ENCODE data around the gene GPR107. TPM values are rescaled to one million over a fixed set of nuclear protein-coding genes. Genes with fewer than 3 reads are reported as not detected.

The GPR107 gene
- total RNA-seq, 4 donors from 2014 or later = 20.7 to 27.7 (median 25.6) TPM

DNA sequence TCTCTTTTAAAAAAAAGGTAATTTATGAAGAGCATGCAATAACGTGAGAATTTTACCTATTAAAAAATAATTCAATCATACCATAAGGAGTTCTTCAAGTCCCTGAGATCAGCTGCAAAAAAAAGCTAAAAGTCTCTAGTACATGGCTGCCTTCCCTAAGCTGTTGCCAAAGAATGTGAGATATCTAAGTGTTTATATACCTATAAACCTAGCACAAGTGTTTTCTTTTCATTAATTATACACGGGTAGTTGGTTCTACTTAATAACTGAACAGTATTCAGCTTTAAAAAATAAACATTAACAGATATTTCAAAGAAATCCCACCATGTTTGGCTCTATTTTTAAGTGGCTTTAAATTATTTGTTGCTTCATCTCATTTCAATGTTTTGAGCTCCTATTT, 36.6 kb upstream of the GPR107 start:
- TF ChIP-seq CTCF (IDR thresholded peaks at IDR 0.05; ENCODE audit: low read depth) = no peak

DNA sequence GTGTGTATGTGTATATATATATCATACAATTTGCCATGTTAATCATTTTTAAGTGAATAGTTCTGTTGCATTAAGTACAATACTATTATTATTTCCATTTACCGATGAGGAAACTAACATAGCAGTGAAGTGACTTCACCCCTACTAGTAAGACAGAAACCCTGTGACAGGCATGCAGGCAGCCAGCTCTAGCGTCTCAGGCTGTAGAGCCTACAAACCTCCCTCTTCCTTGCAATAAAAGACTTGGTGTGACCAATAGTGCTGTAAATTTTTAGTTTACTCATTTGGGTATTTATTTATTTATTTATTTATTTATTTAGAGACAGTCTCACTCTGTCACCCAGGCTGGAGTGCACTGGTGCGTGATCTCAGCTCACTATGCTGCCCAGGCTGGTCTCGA, 35.4 kb upstream of the GPR107 start:
- no peak for TF ChIP-seq CTCF (IDR thresholded peaks at IDR 0.05; ENCODE audit: low read depth)

DNA sequence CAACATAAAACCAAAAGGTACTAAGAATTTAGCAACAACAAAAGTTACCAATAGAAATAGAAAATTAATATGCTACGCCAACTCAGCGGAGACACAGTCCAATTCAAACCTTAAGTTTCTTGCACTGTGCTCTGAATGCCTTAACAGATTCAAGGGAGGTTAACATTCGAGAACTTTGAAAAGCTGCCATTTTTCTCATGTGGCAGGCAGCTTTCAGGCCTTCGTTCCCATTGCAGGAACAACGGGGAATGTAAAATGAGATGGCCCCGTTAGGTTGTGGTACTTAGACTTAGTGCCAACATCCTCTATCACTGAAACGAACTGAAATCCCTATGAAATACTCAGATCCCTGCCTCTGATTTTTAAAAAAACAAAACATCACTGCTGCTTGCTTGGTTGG, 33.1 kb upstream of the GPR107 start:
- no peak for TF ChIP-seq CTCF (IDR thresholded peaks at IDR 0.05; ENCODE audit: low read depth)

GRCh38 chr9:130021123-130021522, 32.6 kb upstream of the GPR107 start:
- TF ChIP-seq CTCF (IDR thresholded peaks at IDR 0.05; ENCODE audit: low read depth) = no peak

DNA sequence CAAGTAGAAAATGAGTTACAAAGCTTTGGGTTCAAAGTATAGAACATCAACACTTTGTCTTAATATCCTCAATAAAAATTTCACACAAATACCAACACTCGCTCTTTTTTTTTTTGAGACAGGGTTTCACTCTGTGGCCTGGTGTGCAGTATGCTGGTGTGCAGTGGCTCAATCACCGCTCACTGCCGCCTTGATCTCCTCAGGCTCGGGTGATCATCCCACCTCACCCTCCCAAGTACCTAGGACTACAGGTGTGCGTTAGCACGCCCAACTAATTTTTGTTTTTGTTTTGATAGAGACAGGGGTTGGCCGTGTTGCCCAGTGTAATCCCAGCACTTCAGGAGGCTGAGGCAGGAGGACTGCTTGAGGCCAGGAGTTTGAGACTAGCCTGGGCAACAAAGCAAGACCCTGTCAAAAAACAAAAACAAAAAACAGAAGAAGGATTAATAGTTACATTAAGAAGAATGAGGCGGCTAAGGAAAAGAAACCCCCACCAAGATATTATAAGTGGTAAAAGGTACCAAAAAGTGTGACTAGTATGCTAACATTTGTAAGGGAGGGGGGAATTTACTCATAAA, 31.1 kb upstream of the GPR107 start:
- no peak for TF ChIP-seq CTCF (IDR thresholded peaks at IDR 0.05; ENCODE audit: low read depth)

DNA sequence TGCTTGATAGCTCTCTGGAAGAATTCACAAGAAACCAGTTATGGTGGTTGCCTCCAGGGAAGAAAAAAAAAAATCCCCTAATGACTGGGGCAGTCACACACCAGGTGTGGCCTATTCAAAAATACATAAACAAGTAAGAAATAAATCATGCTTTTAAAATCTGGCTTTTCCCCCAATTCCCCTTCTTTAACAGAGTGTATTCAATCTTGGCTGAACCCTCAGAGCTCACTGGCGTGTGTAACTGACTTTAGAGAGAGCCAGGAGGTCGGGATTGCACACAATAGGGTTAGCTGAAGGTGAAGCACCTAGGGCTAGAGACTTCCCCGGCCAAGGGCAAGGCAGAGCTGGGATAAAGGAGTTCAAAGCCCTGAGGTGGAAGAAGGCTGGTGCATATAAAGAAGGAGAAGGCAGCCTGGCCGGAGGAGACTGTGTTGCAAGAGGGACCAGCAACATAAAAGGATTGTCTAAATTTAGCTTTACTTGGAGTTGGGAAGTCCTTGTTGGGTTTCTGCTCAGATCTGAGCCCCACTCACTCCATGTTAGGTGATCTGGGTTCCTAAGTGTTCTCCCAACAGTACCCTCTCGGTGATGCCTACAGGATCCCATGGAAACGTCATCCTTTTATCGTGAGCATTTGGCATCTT, 30.4 kb upstream of the GPR107 start:
- TF ChIP-seq CTCF (IDR thresholded peaks at IDR 0.05; ENCODE audit: low read depth) = no peak

GRCh38 chr9:130023994-130024596, 29.6 kb upstream of the GPR107 start:
- no peak for TF ChIP-seq CTCF (IDR thresholded peaks at IDR 0.05; ENCODE audit: low read depth)

Data from subcutaneous adipose tissue (tissue), 4 donors.